ENCODE measurements around the gene ANP32B.

ANP32B gene

GRCh38 chr9:98040212-98040611 is 57.1 kb downstream of the ANP32B start:
- Mint-ChIP-seq H3K4me1 (ENCODE audit: low read depth) (peaks cover 4% of the 10 kb centered on the region), H3K27me3 (ENCODE audit: low read depth) (peaks cover 3% of the 10 kb centered on the region), H3K9me3 (peaks cover 4% of the 10 kb centered on the region), H3K36me3 (ENCODE audit: low read depth) (peaks cover 2% of the 10 kb centered on the region), H3K27ac (peak overlapping the region; percentile 34), H3K4me3 (no peak overlapping the region)
- DNase-seq (ENCODE audit: low spot score) = no peak

- H3K27ac Mint-ChIP-seq = no peak overlapping the region
- H3K36me3 Mint-ChIP-seq (ENCODE audit: low read depth) = peaks cover 20% of the 10 kb centered on the region
- H3K27me3 Mint-ChIP-seq (ENCODE audit: low read depth) = peaks cover 3% of the 10 kb centered on the region
- H3K4me1 Mint-ChIP-seq (ENCODE audit: low read depth) = peaks cover 17% of the 10 kb centered on the region
- no peak overlapping the region for H3K4me3 Mint-ChIP-seq
- DNase-seq (ENCODE audit: low spot score) = no peak
- H3K9me3 Mint-ChIP-seq = peaks cover 5% of the 10 kb centered on the region
These were observed 60.8 kb downstream of the ANP32B start for GRCh38 chr9:98043915-98044314.

- Mint-ChIP-seq H3K36me3 (ENCODE audit: low read depth) (peaks cover 22% of the 10 kb centered on the region), H3K4me1 (ENCODE audit: low read depth) (peaks cover 23% of the 10 kb centered on the region), H3K27me3 (ENCODE audit: low read depth) (peaks cover 3% of the 10 kb centered on the region), H3K27ac (peak overlapping the region; percentile 90), H3K9me3 (peaks cover 5% of the 10 kb centered on the region), H3K4me3 (peak overlapping the region; percentile 87)
- DNase-seq (ENCODE audit: low spot score) = peak; percentile 39
These were observed 62.4 kb downstream of the ANP32B start for GRCh38 chr9:98045234-98046179.

- Mint-ChIP-seq H3K4me3 (peak overlapping the region; percentile 87), H3K4me1 (ENCODE audit: low read depth) (peaks cover 26% of the 10 kb centered on the region), H3K27ac (peak overlapping the region; percentile 90), H3K36me3 (ENCODE audit: low read depth) (peaks cover 22% of the 10 kb centered on the region), H3K27me3 (ENCODE audit: low read depth) (peaks cover 3% of the 10 kb centered on the region), H3K9me3 (peaks cover 5% of the 10 kb centered on the region)
- no peak for DNase-seq (ENCODE audit: low spot score)
These were observed 63.0 kb downstream of the ANP32B start for GRCh38 chr9:98046180-98046543.

- Mint-ChIP-seq H3K27ac (peak overlapping the region; percentile 62), H3K36me3 (ENCODE audit: low read depth) (peaks cover 22% of the 10 kb centered on the region), H3K9me3 (peaks cover 5% of the 10 kb centered on the region), H3K4me1 (ENCODE audit: low read depth) (peaks cover 32% of the 10 kb centered on the region), H3K27me3 (ENCODE audit: low read depth) (peaks cover 3% of the 10 kb centered on the region), H3K4me3 (peak overlapping the region; percentile 87)
- no peak for DNase-seq (ENCODE audit: low spot score)
These were observed 63.9 kb downstream of the ANP32B start for GRCh38 chr9:98047002-98047401.

GRCh38 chr9:98049288-98050072 is 66.3 kb downstream of the ANP32B start:
- H3K36me3 Mint-ChIP-seq (ENCODE audit: low read depth) = peaks cover 27% of the 10 kb centered on the region
- H3K4me3 Mint-ChIP-seq = no peak overlapping the region
- no peak overlapping the region for H3K27ac Mint-ChIP-seq
- H3K4me1 Mint-ChIP-seq (ENCODE audit: low read depth) = peaks cover 35% of the 10 kb centered on the region
- no peak for DNase-seq (ENCODE audit: low spot score)
- H3K27me3 Mint-ChIP-seq (ENCODE audit: low read depth) = no peaks in the 10 kb centered on the region
- H3K9me3 Mint-ChIP-seq = peaks cover 5% of the 10 kb centered on the region

GRCh38 chr9:98050351-98050750 is 67.2 kb downstream of the ANP32B start:
- H3K9me3 Mint-ChIP-seq = no peaks in the 10 kb centered on the region
- no peak overlapping the region for H3K27ac Mint-ChIP-seq
- peaks cover 38% of the 10 kb centered on the region for H3K4me1 Mint-ChIP-seq (ENCODE audit: low read depth)
- peaks cover 26% of the 10 kb centered on the region for H3K36me3 Mint-ChIP-seq (ENCODE audit: low read depth)
- no peaks in the 10 kb centered on the region for H3K27me3 Mint-ChIP-seq (ENCODE audit: low read depth)
- no peak for DNase-seq (ENCODE audit: low spot score)
- H3K4me3 Mint-ChIP-seq = no peak overlapping the region

GRCh38 chr9:98054376-98054951 is 71.3 kb downstream of the ANP32B start:
- H3K27me3 Mint-ChIP-seq (ENCODE audit: low read depth) = no peaks in the 10 kb centered on the region
- no peak overlapping the region for H3K27ac Mint-ChIP-seq
- H3K36me3 Mint-ChIP-seq (ENCODE audit: low read depth) = peaks cover 10% of the 10 kb centered on the region
- H3K4me1 Mint-ChIP-seq (ENCODE audit: low read depth) = peaks cover 40% of the 10 kb centered on the region
- no peak for DNase-seq (ENCODE audit: low spot score)
- H3K9me3 Mint-ChIP-seq = no peaks in the 10 kb centered on the region
- H3K4me3 Mint-ChIP-seq = no peak overlapping the region

GRCh38 chr9:98056269-98057137 is 73.4 kb downstream of the ANP32B start, which contains the start of gene NANS:
NANS (plus strand) TSS chr9:98056732; CDS start chr9:98056809, 77 bp downstream.
- Mint-ChIP-seq H3K4me3 (peak within 1 kb of the TSS; percentile 98), H3K27me3 (ENCODE audit: low read depth) (no peaks in the 10 kb centered on the region), H3K27ac (peak within 1 kb of the TSS; percentile 97), H3K9me3 (no peaks in the 10 kb centered on the region), H3K36me3 (ENCODE audit: low read depth) (peaks cover 17% of the 10 kb centered on the region), H3K4me1 (ENCODE audit: low read depth) (peaks cover 31% of the 10 kb centered on the region)
- peak; percentile 93 for DNase-seq (ENCODE audit: low spot score)

GRCh38 chr9:98057138-98057799 is 74.1 kb downstream of the ANP32B start:
- H3K36me3 Mint-ChIP-seq (ENCODE audit: low read depth) = peaks cover 21% of the 10 kb centered on the region
- no peak for DNase-seq (ENCODE audit: low spot score)
- no peaks in the 10 kb centered on the region for H3K27me3 Mint-ChIP-seq (ENCODE audit: low read depth)

GRCh38 chr9:98062161-98062560 is 79.0 kb downstream of the ANP32B start:
- Mint-ChIP-seq H3K27ac (no peak overlapping the region), H3K9me3 (no peaks in the 10 kb centered on the region), H3K4me3 (no peak overlapping the region), H3K36me3 (ENCODE audit: low read depth) (peaks cover 48% of the 10 kb centered on the region), H3K4me1 (ENCODE audit: low read depth) (peaks cover 20% of the 10 kb centered on the region), H3K27me3 (ENCODE audit: low read depth) (no peaks in the 10 kb centered on the region)
- DNase-seq (ENCODE audit: low spot score) = no peak

More at GRCh38 chr9:98057138-98057799, 74.1 kb downstream of the ANP32B start:
- Mint-ChIP-seq H3K9me3 (no peaks in the 10 kb centered on the region), H3K4me3 (peak overlapping the region; percentile 98), H3K27ac (peak overlapping the region; percentile 97), H3K4me1 (ENCODE audit: low read depth) (peaks cover 29% of the 10 kb centered on the region)

GRCh38 chr9:98064623-98065392 is 81.7 kb downstream of the ANP32B start:
- no peak overlapping the region for H3K27ac Mint-ChIP-seq
- H3K36me3 Mint-ChIP-seq (ENCODE audit: low read depth) = peaks cover 53% of the 10 kb centered on the region
- no peak for DNase-seq (ENCODE audit: low spot score)
- H3K4me3 Mint-ChIP-seq = no peak overlapping the region
- H3K27me3 Mint-ChIP-seq (ENCODE audit: low read depth) = no peaks in the 10 kb centered on the region
- H3K9me3 Mint-ChIP-seq = no peaks in the 10 kb centered on the region
- peaks cover 11% of the 10 kb centered on the region for H3K4me1 Mint-ChIP-seq (ENCODE audit: low read depth)

All from T-helper 2 cell treated with Interferon-gamma antibody and Interleukin-4, amounts not matched to agents 5 μg/mL and 100 μg/mL, for 36 hours (primary cell).